ENCODE measurements around the gene ZNF738. TPM values are rescaled to one million over a fixed set of nuclear protein-coding genes. Genes with fewer than 3 reads are reported as not detected.

ZNF738 gene
- 49.6 and 50.8 TPM in 2 replicates for total RNA-seq (2013; cell fraction: nucleolus; rRNA removed)
- total RNA-seq (2014; rRNA removed) (14.9 and 18.7 TPM in 2 replicates), total RNA-seq (2014; rRNA removed; fragmentation: Illumina TruSeq; extraction: Trizol) (17.4 and 19.0 TPM in 2 replicates), total RNA-seq (2021) (11.4 and 11.6 TPM in 2 replicates), polyA plus RNA-seq (2011; rRNA removed) (29.4 and 38.5 TPM in 2 replicates), polyA plus RNA-seq (2014; fragmentation: Illumina TruSeq; extraction: Trizol) (21.0 and 26.0 TPM in 2 replicates), polyA plus RNA-seq (2014; fragmentation: Nextera tagmentation; extraction: Ambion mirVana) (10 to 100 TPM; 13.4 to 15.2 TPM), polyA plus RNA-seq (2014; rRNA removed) (18.0 and 20.5 TPM in 2 replicates), polyA plus RNA-seq (2016; fragmentation: Nextera tagmentation; extraction: Ambion mirVana) (10 to 100 TPM; 11.9 to 14.8 TPM), polyA minus RNA-seq (2011; rRNA and poly(A)+ RNA removed) (4.8 and 5.8 TPM in 2 replicates), Bru-seq, nascent RNA (percentile 87 among the genes with signal in this experiment), BruChase-seq, experiment 1, labeled RNA remaining after a 6-hour chase (percentile 73 among the genes with signal in this experiment), BruChase-seq, experiment 2, labeled RNA remaining after a 2-hour chase (percentile 79 among the genes with signal in this experiment)
- polyA plus RNA-seq (2011; ENCODE audit: low read depth) = 10.2 TPM
- polyA plus RNA-seq (2011; cell fraction: cytosol; rRNA removed) = 18.9 and 25.1 TPM in 2 replicates
- 20.9 and 25.0 TPM in 2 replicates for polyA plus RNA-seq (2011; cell fraction: nucleus; rRNA removed)
- polyA plus RNA-seq (2012) = 8.8 and 11.2 TPM in 2 replicates
- 2.7 and 5.3 TPM in 2 replicates for polyA minus RNA-seq (2011; cell fraction: cytosol; rRNA and poly(A)+ RNA removed)
- 8.7 and 14.4 TPM in 2 replicates for polyA minus RNA-seq (2011; cell fraction: nucleus; rRNA and poly(A)+ RNA removed)
- long read RNA-seq, experiment 1, partial matches to known transcripts = 0 of 4 reads
- long read RNA-seq, experiment 1, other reads (novel, unspliced or antisense) = 2 of 4 reads
- long read RNA-seq, experiment 2, transcript ZNF738-202 (5 exons, 1,142 nt) = major isoform, 31 of 78 reads
- long read RNA-seq, experiment 2, transcript ZNF738-201 (5 exons, 2,442 nt) = minor isoform, 12 of 78 reads
- long read RNA-seq, experiment 2, partial matches to known transcripts = 5 of 78 reads
- long read RNA-seq, experiment 2, other reads (novel, unspliced or antisense) = 27 of 78 reads

DNA sequence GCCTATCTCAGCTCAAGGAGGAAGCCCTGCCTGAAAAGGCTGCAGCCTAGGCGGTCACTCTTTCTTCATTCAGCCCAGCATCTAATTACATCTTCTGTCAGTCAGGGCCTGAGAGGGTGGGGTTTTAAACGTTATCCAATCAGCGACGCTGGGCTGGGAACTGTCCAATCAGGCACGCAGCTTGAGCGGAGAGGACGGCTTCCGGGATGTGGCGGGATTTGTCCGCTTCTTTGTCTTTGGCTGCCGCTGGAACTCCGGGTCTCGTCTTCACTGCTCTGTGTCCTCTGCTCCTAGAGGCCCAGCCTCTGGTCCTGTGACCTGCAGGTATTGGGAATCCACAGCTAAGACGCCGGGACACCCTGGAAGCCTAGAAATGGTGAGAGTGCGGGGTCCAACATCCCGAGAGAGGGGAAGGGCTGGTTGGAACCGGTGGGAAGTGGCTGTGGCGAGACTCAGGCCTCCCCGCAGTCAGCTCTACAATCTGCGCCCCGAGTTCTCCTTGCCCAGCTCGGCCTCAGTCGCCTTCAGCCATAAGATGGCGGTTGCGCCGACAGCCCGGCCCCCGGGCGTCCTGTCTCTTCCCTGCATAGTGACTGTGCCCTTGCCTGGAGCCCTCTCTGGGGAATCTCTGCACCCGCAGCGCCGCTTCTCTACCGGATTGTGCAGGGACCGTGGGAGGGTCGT is at the start of gene ZNF738:
TSS of gene ZNF738 (plus strand) at position 233 of the 684 bp plus-strand sequence. CDS start at position 374, 141 bp downstream.
- H3K9ac ChIP-seq (ENCODE audit: control insufficient read depth, insufficient read depth, low read length) = peak within 1 kb of the TSS; percentile 88
- peak within 1 kb of the TSS; percentile 93 for H3K4me3 ChIP-seq
- H3K27ac ChIP-seq (ENCODE audit: control insufficient read depth, insufficient read depth) = peak within 1 kb of the TSS; percentile 84
- H3K79me2 ChIP-seq (ENCODE audit: control insufficient read depth, insufficient read depth, low read length) = peaks cover 3% of the 10 kb centered on the region; the same call in 1 of the 2 replicates
- H2AFZ ChIP-seq (ENCODE audit: control insufficient read depth, low read depth, low read length) = peak within 1 kb of the TSS; percentile 80
- CTCF ChIA-PET = interaction anchor here (0.6 to 1.2 kb wide), 4 partner anchors 30 to 526 kb away, joined by 3 to 5 read pairs (median 3); partner anchors contain the start of genes ZNF493 and ZNF708
- peak within 1 kb of the TSS; percentile 50 for H3K4me2 ChIP-seq (ENCODE audit: control insufficient read depth, insufficient read depth)
- no peaks in the 10 kb centered on the region for H4K20me1 ChIP-seq (ENCODE audit: control insufficient read depth, insufficient read depth)
- no peaks in the 10 kb centered on the region for H3K27me3 ChIP-seq (replicated peaks in 1 of 2; ENCODE audit: control insufficient read depth in 2 of 2, insufficient read depth in 2 of 2, low read length in 1 of 2)
- BruUV-seq (replicated peaks) = TSS peak; percentile 63
- no peaks in the 10 kb centered on the region for H3K4me1 ChIP-seq (ENCODE audit: control insufficient read depth, insufficient read depth, low read length)
- peak; percentile 99 for ATAC-seq
- intact Hi-C loops (cut with micrococcal nuclease; ENCODE audit: unreplicated experiment) = no loop called here
- DNase-seq (ENCODE audit: low read depth, low spot score) = peak; percentile 86
- in situ Hi-C loops (cut with MboI) = no loop called here
- RAD21 ChIA-PET (ENCODE audit: unreplicated experiment) = interaction anchor here (0.6 to 1.3 kb wide), 2 partner anchors 38 to 1950 kb away, joined by 3 read pairs; partner anchors contain the start of gene ZNF493
- POLR2A ChIA-PET = interaction anchor here (1.7 kb wide), 1 partner anchor 30 kb away, joined by 8 read pairs; the partner anchor contains the start of gene ZNF708
- SMC1A ChIA-PET (ENCODE audit: uncharacterized antibody, unreplicated experiment) = interaction anchor here (1.2 kb wide), 1 partner anchor 38 kb away, joined by 8 read pairs; the partner anchor contains the start of gene ZNF493
- WGBS (ENCODE audit: insufficient coverage, insufficient replicate concordance, low lambda C conversion rate, missing lambda C conversion rate) = 2% methylated on average over 27 of the region's 36 CpGs
- peaks cover 10% of the 10 kb centered on the region for H3K9me3 ChIP-seq (replicated peaks; ENCODE audit: control insufficient read depth, insufficient read depth, low read length)
- peak; percentile 99 for FAIRE-seq
- peaks cover 0 to 2% of the 10 kb centered on the region in 2 experiments; a peak in 1 of 4 replicates for H3K36me3 ChIP-seq (ENCODE audit: control insufficient read depth in 2 of 2, insufficient read depth in 2 of 2, low read length in 1 of 2)
- TF ChIP-seq RFX5 (IDR thresholded peaks at IDR 0.05; ENCODE audit: low read depth, low read length) (peak; percentile 77), IKZF1 (conservative IDR thresholded peaks at IDR 0.05) (peak; percentile 46), EED (IDR thresholded peaks at IDR 0.05; ENCODE audit: low read depth) (peak; percentile 18; the same call in 1 of the 2 replicates), CHD1 (IDR thresholded peaks at IDR 0.05; ENCODE audit: low read depth, low read length) (no peak), GABPA (IDR thresholded peaks at IDR 0.05; ENCODE audit: low read depth) (peak; percentile 70), SMAD5 (IDR thresholded peaks at IDR 0.05; ENCODE audit: low read depth) (peak; percentile 50; the same call in 1 of the 2 replicates), POLR2A (IDR thresholded peaks at IDR 0.05; ENCODE audit: low read depth, low read length) (peak; percentile 85)
- TF ChIP-seq, protein P1, sequence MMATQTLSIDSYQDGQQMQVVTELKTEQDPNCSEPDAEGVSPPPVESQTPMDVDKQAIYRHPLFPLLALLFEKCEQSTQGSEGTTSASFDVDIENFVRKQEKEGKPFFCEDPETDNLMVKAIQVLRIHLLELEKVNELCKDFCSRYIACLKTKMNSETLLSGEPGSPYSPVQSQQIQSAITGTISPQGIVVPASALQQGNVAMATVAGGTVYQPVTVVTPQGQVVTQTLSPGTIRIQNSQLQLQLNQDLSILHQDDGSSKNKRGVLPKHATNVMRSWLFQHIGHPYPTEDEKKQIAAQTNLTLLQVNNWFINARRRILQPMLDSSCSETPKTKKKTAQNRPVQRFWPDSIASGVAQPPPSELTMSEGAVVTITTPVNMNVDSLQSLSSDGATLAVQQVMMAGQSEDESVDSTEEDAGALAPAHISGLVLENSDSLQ (IDR thresholded peaks at IDR 0.05) = peak; percentile 97
- TF ChIP-seq, protein P2, sequence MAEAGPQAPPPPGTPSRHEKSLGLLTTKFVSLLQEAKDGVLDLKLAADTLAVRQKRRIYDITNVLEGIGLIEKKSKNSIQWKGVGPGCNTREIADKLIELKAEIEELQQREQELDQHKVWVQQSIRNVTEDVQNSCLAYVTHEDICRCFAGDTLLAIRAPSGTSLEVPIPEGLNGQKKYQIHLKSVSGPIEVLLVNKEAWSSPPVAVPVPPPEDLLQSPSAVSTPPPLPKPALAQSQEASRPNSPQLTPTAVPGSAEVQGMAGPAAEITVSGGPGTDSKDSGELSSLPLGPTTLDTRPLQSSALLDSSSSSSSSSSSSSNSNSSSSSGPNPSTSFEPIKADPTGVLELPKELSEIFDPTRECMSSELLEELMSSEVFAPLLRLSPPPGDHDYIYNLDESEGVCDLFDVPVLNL (IDR thresholded peaks at IDR 0.05; ENCODE audit: low read depth, low read length) = peak; percentile 61; the same call in 1 of the 2 replicates
- TF ChIP-seq, protein P3, sequence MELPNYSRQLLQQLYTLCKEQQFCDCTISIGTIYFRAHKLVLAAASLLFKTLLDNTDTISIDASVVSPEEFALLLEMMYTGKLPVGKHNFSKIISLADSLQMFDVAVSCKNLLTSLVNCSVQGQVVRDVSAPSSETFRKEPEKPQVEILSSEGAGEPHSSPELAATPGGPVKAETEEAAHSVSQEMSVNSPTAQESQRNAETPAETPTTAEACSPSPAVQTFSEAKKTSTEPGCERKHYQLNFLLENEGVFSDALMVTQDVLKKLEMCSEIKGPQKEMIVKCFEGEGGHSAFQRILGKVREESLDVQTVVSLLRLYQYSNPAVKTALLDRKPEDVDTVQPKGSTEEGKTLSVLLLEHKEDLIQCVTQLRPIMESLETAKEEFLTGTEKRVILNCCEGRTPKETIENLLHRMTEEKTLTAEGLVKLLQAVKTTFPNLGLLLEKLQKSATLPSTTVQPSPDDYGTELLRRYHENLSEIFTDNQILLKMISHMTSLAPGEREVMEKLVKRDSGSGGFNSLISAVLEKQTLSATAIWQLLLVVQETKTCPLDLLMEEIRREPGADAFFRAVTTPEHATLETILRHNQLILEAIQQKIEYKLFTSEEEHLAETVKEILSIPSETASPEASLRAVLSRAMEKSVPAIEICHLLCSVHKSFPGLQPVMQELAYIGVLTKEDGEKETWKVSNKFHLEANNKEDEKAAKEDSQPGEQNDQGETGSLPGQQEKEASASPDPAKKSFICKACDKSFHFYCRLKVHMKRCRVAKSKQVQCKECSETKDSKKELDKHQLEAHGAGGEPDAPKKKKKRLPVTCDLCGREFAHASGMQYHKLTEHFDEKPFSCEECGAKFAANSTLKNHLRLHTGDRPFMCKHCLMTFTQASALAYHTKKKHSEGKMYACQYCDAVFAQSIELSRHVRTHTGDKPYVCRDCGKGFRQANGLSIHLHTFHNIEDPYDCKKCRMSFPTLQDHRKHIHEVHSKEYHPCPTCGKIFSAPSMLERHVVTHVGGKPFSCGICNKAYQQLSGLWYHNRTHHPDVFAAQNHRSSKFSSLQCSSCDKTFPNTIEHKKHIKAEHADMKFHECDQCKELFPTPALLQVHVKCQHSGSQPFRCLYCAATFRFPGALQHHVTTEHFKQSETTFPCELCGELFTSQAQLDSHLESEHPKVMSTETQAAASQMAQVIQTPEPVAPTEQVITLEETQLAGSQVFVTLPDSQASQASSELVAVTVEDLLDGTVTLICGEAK (IDR thresholded peaks at IDR 0.05; ENCODE audit: borderline replicate concordance) = peak; percentile 53; the same call in 1 of the 2 replicates
